ENCODE data around the gene TPSB2. TPM values are rescaled to one million over a fixed set of nuclear protein-coding genes. Genes with fewer than 3 reads are reported as not detected.

The TPSB2 gene
- polyA plus RNA-seq, 1 experiment = not detected

GRCh38 chr16:1218061-1218929, 11.7 kb downstream of the TPSB2 start:
- no peak overlapping the region for H3K4me3 ChIP-seq (ENCODE audit: low read depth, low read length)
- H3K27me3 ChIP-seq (ENCODE audit: control insufficient read depth, insufficient read depth, low read length) = 0 out of 2 replicates have a peak, but pooled peaks cover 2% of the 10 kb centered on the region
- no peaks in the 10 kb centered on the region for H3K36me3 ChIP-seq (ENCODE audit: control insufficient read depth, insufficient read depth, low read length)
- CTCF ChIA-PET = no interaction called here
- DNase-seq (ENCODE audit: low read depth) = no peak
- POLR2A ChIA-PET = no interaction called here
- TF ChIP-seq CTCF (IDR thresholded peaks at IDR 0.05; ENCODE audit: insufficient read depth, low read depth, low read length) = no peak

- no peak for DNase-seq (ENCODE audit: low read depth)
- no peak overlapping the region for H3K4me3 ChIP-seq (ENCODE audit: low read depth, low read length)
- ChIA-PET CTCF (no interaction called here), POLR2A (no interaction called here)
- TF ChIP-seq CTCF (IDR thresholded peaks at IDR 0.05; ENCODE audit: insufficient read depth, low read depth, low read length) = no peak
- H3K36me3 ChIP-seq (ENCODE audit: control insufficient read depth, insufficient read depth, low read length) = no peaks in the 10 kb centered on the region
- no peaks in the 10 kb centered on the region for H3K27me3 ChIP-seq (ENCODE audit: control insufficient read depth, insufficient read depth, low read length)
Measured at GRCh38 chr16:1217526-1217925, 12.5 kb downstream of the TPSB2 start.

GRCh38 chr16:1216681-1217400, 13.1 kb downstream of the TPSB2 start:
- Histone ChIP-seq H3K27me3 (ENCODE audit: control insufficient read depth, insufficient read depth, low read length) (no peaks in the 10 kb centered on the region), H3K4me3 (ENCODE audit: low read depth, low read length) (no peak overlapping the region), H3K36me3 (ENCODE audit: control insufficient read depth, insufficient read depth, low read length) (no peaks in the 10 kb centered on the region)
- ChIA-PET CTCF (no interaction called here), POLR2A (no interaction called here)
- no peak for DNase-seq (ENCODE audit: low read depth)
- TF ChIP-seq CTCF (IDR thresholded peaks at IDR 0.05; ENCODE audit: insufficient read depth, low read depth, low read length) = no peak

- Histone ChIP-seq H3K36me3 (ENCODE audit: control insufficient read depth, insufficient read depth, low read length) (no peaks in the 10 kb centered on the region), H3K27me3 (ENCODE audit: control insufficient read depth, insufficient read depth, low read length) (no peaks in the 10 kb centered on the region), H3K4me3 (ENCODE audit: low read depth, low read length) (no peak overlapping the region)
- POLR2A ChIA-PET = no interaction called here
- DNase-seq (ENCODE audit: low read depth) = no peak
- TF ChIP-seq CTCF (IDR thresholded peaks at IDR 0.05; ENCODE audit: insufficient read depth, low read depth, low read length) = no peak
- CTCF ChIA-PET = no interaction called here
Measured at GRCh38 chr16:1216296-1216619, 13.7 kb downstream of the TPSB2 start.

- no peak for TF ChIP-seq CTCF (IDR thresholded peaks at IDR 0.05; ENCODE audit: insufficient read depth, low read depth, low read length)
- Histone ChIP-seq H3K4me3 (ENCODE audit: low read depth, low read length) (no peak overlapping the region), H3K27me3 (ENCODE audit: control insufficient read depth, insufficient read depth, low read length) (no peaks in the 10 kb centered on the region), H3K36me3 (ENCODE audit: control insufficient read depth, insufficient read depth, low read length) (no peaks in the 10 kb centered on the region)
- DNase-seq (ENCODE audit: low read depth) = no peak
- CTCF ChIA-PET = interaction anchor here (1.1 kb wide), 1 partner anchor 83 kb away, joined by 3 read pairs; no protein-coding TSS in a partner anchor
- POLR2A ChIA-PET = no interaction called here
Measured at GRCh38 chr16:1215574-1216295, 14.2 kb downstream of the TPSB2 start.
